GM23338 (cell line): ENCODE results near the gene DCUN1D4.

ENCODE experiments used
- CREB1 ChIP-seq: fragments of 250-450 bp; sonication (Bioruptor Pico); IDR thresholded peaks from 2 replicates; pipeline ENCODE4 v1.5.0; 2020; ENCODE audit warnings: low read depth, mild to moderate bottlenecking, moderate library complexity
- CTCF ChIP-seq, 2 experiments: fragments of 200-600 bp in 1 of 2; sonication (generic) in 1 of 2; conservative IDR thresholded peaks; 2 replicates each; pipeline versions ENCODE4 v1.5.1 to v1.6.1; 2016 to 2017; ENCODE audit warnings: antibody characterized with exemption in 2 of 2, low read depth in 2 of 2, mild to moderate bottlenecking in 2 of 2, moderate library complexity in 1 of 2
- NANOG ChIP-seq: IDR thresholded peaks from 2 replicates; pipeline ENCODE4 v1.6.1; 2016; ENCODE audit warnings: antibody characterized with exemption, borderline replicate concordance
- POLR2AphosphoS5 ChIP-seq: IDR thresholded peaks from 2 replicates; pipeline ENCODE4 v1.6.1; 2016; ENCODE audit warnings: antibody characterized with exemption, low read depth
- ZNF114 ChIP-seq: fragments of 250-450 bp; sonication (Bioruptor Pico); IDR thresholded peaks from 2 replicates; pipeline ENCODE4 v1.5.0; 2020; ENCODE audit warnings: mild to moderate bottlenecking, moderate library complexity
- ZNF331 ChIP-seq: fragments of 250-450 bp; sonication (Bioruptor Pico); IDR thresholded peaks from 2 replicates; pipeline ENCODE4 v1.5.0; 2020; ENCODE audit warnings: low read depth, mild to moderate bottlenecking, moderate library complexity
- TF ChIP-seq, protein P1 (sequence below): IDR thresholded peaks from one replicate; pipeline ENCODE4 v1.6.1; 2018; ENCODE audit warnings: antibody characterized with exemption; ENCODE audit not compliant: unreplicated experiment

- TF ChIP-seq CTCF (conservative IDR thresholded peaks at IDR 0.05; ENCODE audit: low read depth in 2 of 2) (no peak), POLR2AphosphoS5 (no peak), NANOG (no peak), ZNF114 (CRISPR knock-in tag) (no peak), CREB1 (no peak), ZNF331 (CRISPR knock-in tag) (no peak)
- TF ChIP-seq, protein P1, sequence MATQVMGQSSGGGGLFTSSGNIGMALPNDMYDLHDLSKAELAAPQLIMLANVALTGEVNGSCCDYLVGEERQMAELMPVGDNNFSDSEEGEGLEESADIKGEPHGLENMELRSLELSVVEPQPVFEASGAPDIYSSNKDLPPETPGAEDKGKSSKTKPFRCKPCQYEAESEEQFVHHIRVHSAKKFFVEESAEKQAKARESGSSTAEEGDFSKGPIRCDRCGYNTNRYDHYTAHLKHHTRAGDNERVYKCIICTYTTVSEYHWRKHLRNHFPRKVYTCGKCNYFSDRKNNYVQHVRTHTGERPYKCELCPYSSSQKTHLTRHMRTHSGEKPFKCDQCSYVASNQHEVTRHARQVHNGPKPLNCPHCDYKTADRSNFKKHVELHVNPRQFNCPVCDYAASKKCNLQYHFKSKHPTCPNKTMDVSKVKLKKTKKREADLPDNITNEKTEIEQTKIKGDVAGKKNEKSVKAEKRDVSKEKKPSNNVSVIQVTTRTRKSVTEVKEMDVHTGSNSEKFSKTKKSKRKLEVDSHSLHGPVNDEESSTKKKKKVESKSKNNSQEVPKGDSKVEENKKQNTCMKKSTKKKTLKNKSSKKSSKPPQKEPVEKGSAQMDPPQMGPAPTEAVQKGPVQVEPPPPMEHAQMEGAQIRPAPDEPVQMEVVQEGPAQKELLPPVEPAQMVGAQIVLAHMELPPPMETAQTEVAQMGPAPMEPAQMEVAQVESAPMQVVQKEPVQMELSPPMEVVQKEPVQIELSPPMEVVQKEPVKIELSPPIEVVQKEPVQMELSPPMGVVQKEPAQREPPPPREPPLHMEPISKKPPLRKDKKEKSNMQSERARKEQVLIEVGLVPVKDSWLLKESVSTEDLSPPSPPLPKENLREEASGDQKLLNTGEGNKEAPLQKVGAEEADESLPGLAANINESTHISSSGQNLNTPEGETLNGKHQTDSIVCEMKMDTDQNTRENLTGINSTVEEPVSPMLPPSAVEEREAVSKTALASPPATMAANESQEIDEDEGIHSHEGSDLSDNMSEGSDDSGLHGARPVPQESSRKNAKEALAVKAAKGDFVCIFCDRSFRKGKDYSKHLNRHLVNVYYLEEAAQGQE, result no peak
Observed at GRCh38 chr4:51843309-51844152, 578 bp downstream of the DCUN1D4 start.
